Liver (tissue), 9 donors: ENCODE measurements around the gene MYO1F. TPM values are rescaled to one million over a fixed set of nuclear protein-coding genes. Genes with fewer than 3 reads are reported as not detected.

ENCODE experiments used
- DNase-seq: peaks from one replicate; pipeline ENCODE4 v3.0.0-alpha.2; 2017; ENCODE audit warnings: low spot score
- H3K27ac ChIP-seq, 2 donors: one replicate each; pipeline ENCODE4 v1.7.0; 2013; ENCODE audit warnings: inconsistent platforms in 2 of 2, low read length in 2 of 2, control low read depth in 1 of 2, low read depth in 1 of 2, mild to moderate bottlenecking in 1 of 2
- H3K27me3 ChIP-seq, 4 donors: one replicate each; pipeline versions ENCODE4 v1.6.1 to v1.7.0; 2013; ENCODE audit warnings: low read length in 3 of 4, inconsistent platforms in 1 of 4, mild to moderate bottlenecking in 1 of 4, moderate library complexity in 1 of 4; ENCODE audit not compliant: control insufficient read depth in 4 of 4, insufficient read depth in 4 of 4
- H3K36me3 ChIP-seq, 4 donors: one replicate each; pipeline versions ENCODE4 v1.6.1 to v1.7.0; 2013; ENCODE audit warnings: low read length in 3 of 4, mild to moderate bottlenecking in 3 of 4, low read depth in 1 of 4, moderate library complexity in 1 of 4; ENCODE audit not compliant: control insufficient read depth in 4 of 4, insufficient read depth in 3 of 4
- H3K4me1 ChIP-seq, 4 donors: one replicate each; pipeline versions ENCODE4 v1.6.1 to v1.7.0; 2013; ENCODE audit warnings: low read length in 3 of 4, mild to moderate bottlenecking in 3 of 4, moderate library complexity in 1 of 4; ENCODE audit not compliant: control insufficient read depth in 4 of 4, insufficient read depth in 4 of 4
- H3K4me3 ChIP-seq, 3 donors: one replicate each; pipeline versions ENCODE4 v1.6.1 to v1.7.0; 2013; ENCODE audit warnings: low read length in 3 of 3, control low read depth in 1 of 3, low read depth in 1 of 3, mild to moderate bottlenecking in 1 of 3
- H3K9ac ChIP-seq, 2 donors: one replicate each; pipeline ENCODE4 v1.7.0; 2013; ENCODE audit warnings: low read length in 2 of 2, mild to moderate bottlenecking in 2 of 2, moderate library complexity in 2 of 2, control low read depth in 1 of 2, low read depth in 1 of 2
- H3K9me3 ChIP-seq, 4 donors: one replicate each; pipeline versions ENCODE4 v1.6.1 to v1.7.0; 2013; ENCODE audit warnings: low read length in 3 of 4; ENCODE audit not compliant: control insufficient read depth in 4 of 4
- FOXA1 ChIP-seq: IDR thresholded peaks from 2 replicates; pipeline ENCODE4 v1.6.1; 2016; ENCODE audit warnings: antibody characterized with exemption
- HNF4A ChIP-seq, 2 donors: conservative IDR thresholded peaks; 2 replicates each; pipeline ENCODE4 v1.6.1; 2016; ENCODE audit warnings: antibody characterized with exemption in 2 of 2, mild to moderate bottlenecking in 2 of 2
- HNF4G ChIP-seq: IDR thresholded peaks from 2 replicates; pipeline ENCODE4 v1.6.1; 2016; ENCODE audit warnings: antibody characterized with exemption
- NR2F2 ChIP-seq: IDR thresholded peaks from 2 replicates; pipeline ENCODE4 v1.6.1; 2016; ENCODE audit warnings: antibody characterized with exemption
- REST ChIP-seq: IDR thresholded peaks from 2 replicates; pipeline ENCODE4 v1.6.1; 2016; ENCODE audit warnings: antibody characterized with exemption, mild to moderate bottlenecking
- RXRA ChIP-seq, 2 donors: IDR thresholded peaks; 2 replicates each; pipeline ENCODE4 v1.6.1; 2017 to 2018; ENCODE audit warnings: antibody characterized with exemption in 2 of 2, mild to moderate bottlenecking in 1 of 2
- SP1 ChIP-seq: IDR thresholded peaks from 2 replicates; pipeline ENCODE4 v1.6.1; 2018; ENCODE audit warnings: antibody characterized with exemption, mild to moderate bottlenecking
- TAF1 ChIP-seq: conservative IDR thresholded peaks from 2 replicates; pipeline ENCODE4 v1.6.1; 2016; ENCODE audit warnings: antibody characterized with exemption, mild to moderate bottlenecking
- YY1 ChIP-seq: IDR thresholded peaks from 2 replicates; pipeline ENCODE4 v1.6.1; 2016; ENCODE audit warnings: antibody characterized with exemption, mild to moderate bottlenecking
- WGBS: extraction: QIAGEN DNeasy Blood & Tissue Kit; methylation state at CpG from one replicate; pipeline ENCODE4 v1.1.7; 2013; 5-methylcytosine and 5-hydroxymethylcytosine counted together
- polyA plus RNA-seq, 2 donors: library from polyadenylated mRNA; stranded (reverse) in 1 of 2; unstranded in 1 of 2; fragments of 200-250 nt in 1 of 2; fragments of >200 nt in 1 of 2; fragmentation: Nextera tagmentation in 1 of 2; extraction: Ambion mirVana in 1 of 2; gene quantifications; one replicate each; pipeline versions ENCODE4 v1.2.1 to v1.2.3, GENCODE V29; 2013 to 2015
- total RNA-seq, 2 donors: library from RNA; depleted of rRNA; stranded (reverse); fragments of >200 nt; gene quantifications; one replicate each; pipeline ENCODE4 v1.2.3, GENCODE V29; 2014
- TF ChIP-seq, protein P1 (sequence below): IDR thresholded peaks from 2 replicates; pipeline ENCODE4 v1.6.1; 2016; ENCODE audit warnings: antibody characterized with exemption
- TF ChIP-seq, protein P2 (sequence below): IDR thresholded peaks from 2 replicates; pipeline ENCODE4 v1.6.1; 2016; ENCODE audit warnings: antibody characterized with exemption
- TF ChIP-seq, protein P3 (sequence below): fragments of 150-350 bp; IDR thresholded peaks from 2 replicates; pipeline ENCODE4 v1.5.1; 2017; ENCODE audit warnings: improper control_type of control experiment, low read depth, low read length; ENCODE audit not compliant: missing input control
- TF ChIP-seq, protein P4 (sequence below): IDR thresholded peaks from 2 replicates; pipeline ENCODE4 v1.6.1; 2016; ENCODE audit warnings: antibody characterized with exemption
- donor health status: healthy.
- donor health status: healthy.
- donor health status: healthy.
- donor health status: healthy.
- donor health status: healthy.

MYO1F gene
- total and polyA plus RNA-seq, 4 donors, result 6.1 to 20.4 (median 12.0) TPM

DNA sequence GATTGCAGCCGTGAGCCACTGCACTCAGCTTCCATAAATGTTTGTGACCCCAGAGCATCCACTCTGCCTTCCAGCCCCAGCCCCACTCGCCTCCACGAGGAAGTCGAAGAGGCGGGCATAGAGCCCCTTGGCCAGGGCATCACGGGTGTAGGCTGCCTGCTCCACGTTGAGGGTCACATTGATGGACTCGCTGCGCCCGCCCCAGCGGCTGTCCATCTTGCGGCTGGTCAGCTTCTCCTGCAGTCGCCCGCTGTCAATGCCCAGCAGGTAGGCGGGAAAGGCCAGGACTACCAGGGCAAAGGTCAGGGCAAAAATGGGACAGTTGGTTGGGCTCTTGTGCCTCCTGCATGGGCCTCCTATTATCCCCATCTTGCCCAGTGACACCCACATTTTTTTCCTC lies 27.2 kb downstream of the MYO1F start:
- no peak overlapping the region for H3K9ac ChIP-seq
- H3K4me3 ChIP-seq, result no peak overlapping the region
- H3K36me3 ChIP-seq, result peaks cover 0 to 4% (median 4%) of the 10 kb centered on the region in 4 donors
- H3K27me3 ChIP-seq, result no peaks in the 10 kb centered on the region
- TF ChIP-seq, protein P1, sequence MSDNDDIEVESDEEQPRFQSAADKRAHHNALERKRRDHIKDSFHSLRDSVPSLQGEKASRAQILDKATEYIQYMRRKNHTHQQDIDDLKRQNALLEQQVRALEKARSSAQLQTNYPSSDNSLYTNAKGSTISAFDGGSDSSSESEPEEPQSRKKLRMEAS, result no peak
- whole genome bisulfite sequencing, result 98% methylated on average over 15 of the region's 15 CpGs
- H3K27ac ChIP-seq, result no peak overlapping the region
- no peak for DNase-seq
- no peaks in the 10 kb centered on the region for H3K9me3 ChIP-seq
- no peaks in the 10 kb centered on the region for H3K4me1 ChIP-seq

- H3K9me3 ChIP-seq, result no peaks in the 10 kb centered on the region
- DNase-seq, result no peak
- peaks cover 0 to 4% (median 3%) of the 10 kb centered on the region in 4 donors for H3K36me3 ChIP-seq
- 95% methylated on average over 8 of the region's 8 CpGs for WGBS
- no peaks in the 10 kb centered on the region for H3K27me3 ChIP-seq
- TF ChIP-seq SP1, result no peak
- TF ChIP-seq, protein P1, result no peak
- no peak for TF ChIP-seq TAF1
- TF ChIP-seq, protein P2, sequence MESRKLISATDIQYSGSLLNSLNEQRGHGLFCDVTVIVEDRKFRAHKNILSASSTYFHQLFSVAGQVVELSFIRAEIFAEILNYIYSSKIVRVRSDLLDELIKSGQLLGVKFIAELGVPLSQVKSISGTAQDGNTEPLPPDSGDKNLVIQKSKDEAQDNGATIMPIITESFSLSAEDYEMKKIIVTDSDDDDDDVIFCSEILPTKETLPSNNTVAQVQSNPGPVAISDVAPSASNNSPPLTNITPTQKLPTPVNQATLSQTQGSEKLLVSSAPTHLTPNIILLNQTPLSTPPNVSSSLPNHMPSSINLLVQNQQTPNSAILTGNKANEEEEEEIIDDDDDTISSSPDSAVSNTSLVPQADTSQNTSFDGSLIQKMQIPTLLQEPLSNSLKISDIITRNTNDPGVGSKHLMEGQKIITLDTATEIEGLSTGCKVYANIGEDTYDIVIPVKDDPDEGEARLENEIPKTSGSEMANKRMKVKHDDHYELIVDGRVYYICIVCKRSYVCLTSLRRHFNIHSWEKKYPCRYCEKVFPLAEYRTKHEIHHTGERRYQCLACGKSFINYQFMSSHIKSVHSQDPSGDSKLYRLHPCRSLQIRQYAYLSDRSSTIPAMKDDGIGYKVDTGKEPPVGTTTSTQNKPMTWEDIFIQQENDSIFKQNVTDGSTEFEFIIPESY, result no peak
- TF ChIP-seq HNF4G, result no peak
- TF ChIP-seq RXRA (IDR thresholded peaks at IDR 0.05), result no peak
- TF ChIP-seq, protein P3, sequence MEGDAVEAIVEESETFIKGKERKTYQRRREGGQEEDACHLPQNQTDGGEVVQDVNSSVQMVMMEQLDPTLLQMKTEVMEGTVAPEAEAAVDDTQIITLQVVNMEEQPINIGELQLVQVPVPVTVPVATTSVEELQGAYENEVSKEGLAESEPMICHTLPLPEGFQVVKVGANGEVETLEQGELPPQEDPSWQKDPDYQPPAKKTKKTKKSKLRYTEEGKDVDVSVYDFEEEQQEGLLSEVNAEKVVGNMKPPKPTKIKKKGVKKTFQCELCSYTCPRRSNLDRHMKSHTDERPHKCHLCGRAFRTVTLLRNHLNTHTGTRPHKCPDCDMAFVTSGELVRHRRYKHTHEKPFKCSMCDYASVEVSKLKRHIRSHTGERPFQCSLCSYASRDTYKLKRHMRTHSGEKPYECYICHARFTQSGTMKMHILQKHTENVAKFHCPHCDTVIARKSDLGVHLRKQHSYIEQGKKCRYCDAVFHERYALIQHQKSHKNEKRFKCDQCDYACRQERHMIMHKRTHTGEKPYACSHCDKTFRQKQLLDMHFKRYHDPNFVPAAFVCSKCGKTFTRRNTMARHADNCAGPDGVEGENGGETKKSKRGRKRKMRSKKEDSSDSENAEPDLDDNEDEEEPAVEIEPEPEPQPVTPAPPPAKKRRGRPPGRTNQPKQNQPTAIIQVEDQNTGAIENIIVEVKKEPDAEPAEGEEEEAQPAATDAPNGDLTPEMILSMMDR, result no peak
- TF ChIP-seq NR2F2, result no peak
- TF ChIP-seq HNF4A (conservative IDR thresholded peaks at IDR 0.05), result no peak
- no peak for TF ChIP-seq FOXA1
- no peak overlapping the region for H3K9ac ChIP-seq
- H3K4me1 ChIP-seq, result no peaks in the 10 kb centered on the region
- no peak overlapping the region for H3K4me3 ChIP-seq
- H3K27ac ChIP-seq, result no peak overlapping the region
Measured at GRCh38 chr19:8545743-8546142, 31.5 kb downstream of the MYO1F start.

- WGBS, result 96% methylated on average over 20 of the region's 20 CpGs
- Histone ChIP-seq H3K9ac (no peak overlapping the region), H3K4me3 (no peak overlapping the region), H3K36me3 (peaks cover 0 to 4% (median 3%) of the 10 kb centered on the region in 4 donors), H3K4me1 (no peaks in the 10 kb centered on the region), H3K27ac (no peak overlapping the region), H3K9me3 (no peaks in the 10 kb centered on the region), H3K27me3 (no peaks in the 10 kb centered on the region)
- no peak for DNase-seq
- TF ChIP-seq HNF4A (conservative IDR thresholded peaks at IDR 0.05) (no peak), RXRA (IDR thresholded peaks at IDR 0.05) (no peak), YY1 (no peak), REST (no peak)
- TF ChIP-seq, protein P1, result no peak
- TF ChIP-seq, protein P3, result no peak
- TF ChIP-seq, protein P2, result no peak
- TF ChIP-seq, protein P4, sequence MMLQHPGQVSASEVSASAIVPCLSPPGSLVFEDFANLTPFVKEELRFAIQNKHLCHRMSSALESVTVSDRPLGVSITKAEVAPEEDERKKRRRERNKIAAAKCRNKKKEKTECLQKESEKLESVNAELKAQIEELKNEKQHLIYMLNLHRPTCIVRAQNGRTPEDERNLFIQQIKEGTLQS, result no peak
Measured at GRCh38 chr19:8544168-8544567, 33.1 kb downstream of the MYO1F start.
